ENCODE measurements around the gene LRRC70.

Gene LRRC70

GRCh38 chr5:62575066-62575465 is 3.6 kb upstream of the LRRC70 start:
- no peak for DNase-seq (ENCODE audit: low read depth)

GRCh38 chr5:62575489-62575888 is 3.1 kb upstream of the LRRC70 start:
- no peak for DNase-seq (ENCODE audit: low read depth)

- no peak for DNase-seq (ENCODE audit: low read depth)
These were observed 1.9 kb upstream of the LRRC70 start for GRCh38 chr5:62576570-62577170.

- DNase-seq (ENCODE audit: low read depth): no peak
These were observed 1.1 kb upstream of the LRRC70 start for GRCh38 chr5:62577488-62577887.

- no peak for DNase-seq (ENCODE audit: low read depth)
These were observed 1.1 kb downstream of the LRRC70 start for GRCh38 chr5:62579761-62580160.

GRCh38 chr5:62581836-62582597 is 3.4 kb downstream of the LRRC70 start:
- no peak for DNase-seq (ENCODE audit: low read depth)

- no peak for DNase-seq (ENCODE audit: low read depth)
These were observed 5.8 kb downstream of the LRRC70 start for GRCh38 chr5:62584391-62584790.

- no peak for DNase-seq (ENCODE audit: low read depth)
These were observed 6.7 kb downstream of the LRRC70 start for GRCh38 chr5:62585306-62585705.

GRCh38 chr5:62585751-62586150 is 7.1 kb downstream of the LRRC70 start:
- DNase-seq (ENCODE audit: low read depth): no peak

- no peak for DNase-seq (ENCODE audit: low read depth)
These were observed 9.1 kb downstream of the LRRC70 start for GRCh38 chr5:62587737-62588136.

- no peak for DNase-seq (ENCODE audit: low read depth)
These were observed 10.0 kb downstream of the LRRC70 start for GRCh38 chr5:62588668-62589067.

- DNase-seq (ENCODE audit: low read depth): no peak
These were observed 10.9 kb downstream of the LRRC70 start for GRCh38 chr5:62589504-62589903.

GRCh38 chr5:62590387-62590786 is 11.8 kb downstream of the LRRC70 start:
- no peak for DNase-seq (ENCODE audit: low read depth)

GRCh38 chr5:62592558-62592957 is 13.9 kb downstream of the LRRC70 start:
- DNase-seq (ENCODE audit: low read depth): no peak

- DNase-seq (ENCODE audit: low read depth): no peak
These were observed 14.7 kb downstream of the LRRC70 start for GRCh38 chr5:62593331-62593730.

GRCh38 chr5:62594364-62594984 is 15.9 kb downstream of the LRRC70 start:
- DNase-seq (ENCODE audit: low read depth): no peak

GRCh38 chr5:62596096-62596495 is 17.5 kb downstream of the LRRC70 start:
- no peak for DNase-seq (ENCODE audit: low read depth)

GRCh38 chr5:62596691-62597090 is 18.1 kb downstream of the LRRC70 start:
- no peak for DNase-seq (ENCODE audit: low read depth)

GRCh38 chr5:62597314-62597713 is 18.7 kb downstream of the LRRC70 start:
- DNase-seq (ENCODE audit: low read depth): no peak

GRCh38 chr5:62600560-62601252 is 22.1 kb downstream of the LRRC70 start:
- DNase-seq (ENCODE audit: low read depth): no peak

GRCh38 chr5:62603934-62604333 is 25.3 kb downstream of the LRRC70 start:
- no peak for DNase-seq (ENCODE audit: low read depth)

GRCh38 chr5:62605638-62606037 is 27.0 kb downstream of the LRRC70 start:
- no peak for DNase-seq (ENCODE audit: low read depth)

GRCh38 chr5:62606878-62607277 is 28.3 kb downstream of the LRRC70 start:
- DNase-seq (ENCODE audit: low read depth): no peak

All from activated gamma-delta T cell treated with anti-CD3 and anti-CD28 coated beads, Interleukin-2, amount 50 U/mL, for 16 hours (primary cell).